AG09309 (cell line): Measurements from ENCODE around the gene PRICKLE1.

Source experiments
- DNase-seq: peaks from one replicate; pipeline ENCODE4 v3.0.0-alpha.2; 2010; ENCODE audit warnings: low read depth
- H3K4me3 ChIP-seq: 2 replicates; pipeline ENCODE4 v1.5.1; 2011; ENCODE audit warnings: mild to moderate bottlenecking, low read depth, low read length, moderate library complexity; ENCODE audit not compliant: control insufficient read depth
- TF ChIP-seq, protein P1 (sequence below): IDR thresholded peaks from 2 replicates; pipeline ENCODE4 v1.5.1; 2011; ENCODE audit warnings: mild to moderate bottlenecking, low read depth, low read length, inconsistent platforms; ENCODE audit not compliant: insufficient read depth, control insufficient read depth; ENCODE audit errors: missing control alignments

PRICKLE1 gene

GRCh38 chr12:42593874-42594273, 4.3 kb upstream of the PRICKLE1 start:
- TF ChIP-seq, protein P1, sequence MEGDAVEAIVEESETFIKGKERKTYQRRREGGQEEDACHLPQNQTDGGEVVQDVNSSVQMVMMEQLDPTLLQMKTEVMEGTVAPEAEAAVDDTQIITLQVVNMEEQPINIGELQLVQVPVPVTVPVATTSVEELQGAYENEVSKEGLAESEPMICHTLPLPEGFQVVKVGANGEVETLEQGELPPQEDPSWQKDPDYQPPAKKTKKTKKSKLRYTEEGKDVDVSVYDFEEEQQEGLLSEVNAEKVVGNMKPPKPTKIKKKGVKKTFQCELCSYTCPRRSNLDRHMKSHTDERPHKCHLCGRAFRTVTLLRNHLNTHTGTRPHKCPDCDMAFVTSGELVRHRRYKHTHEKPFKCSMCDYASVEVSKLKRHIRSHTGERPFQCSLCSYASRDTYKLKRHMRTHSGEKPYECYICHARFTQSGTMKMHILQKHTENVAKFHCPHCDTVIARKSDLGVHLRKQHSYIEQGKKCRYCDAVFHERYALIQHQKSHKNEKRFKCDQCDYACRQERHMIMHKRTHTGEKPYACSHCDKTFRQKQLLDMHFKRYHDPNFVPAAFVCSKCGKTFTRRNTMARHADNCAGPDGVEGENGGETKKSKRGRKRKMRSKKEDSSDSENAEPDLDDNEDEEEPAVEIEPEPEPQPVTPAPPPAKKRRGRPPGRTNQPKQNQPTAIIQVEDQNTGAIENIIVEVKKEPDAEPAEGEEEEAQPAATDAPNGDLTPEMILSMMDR: no peak
- no peak for DNase-seq
- H3K4me3 ChIP-seq: no peak overlapping the region

DNA sequence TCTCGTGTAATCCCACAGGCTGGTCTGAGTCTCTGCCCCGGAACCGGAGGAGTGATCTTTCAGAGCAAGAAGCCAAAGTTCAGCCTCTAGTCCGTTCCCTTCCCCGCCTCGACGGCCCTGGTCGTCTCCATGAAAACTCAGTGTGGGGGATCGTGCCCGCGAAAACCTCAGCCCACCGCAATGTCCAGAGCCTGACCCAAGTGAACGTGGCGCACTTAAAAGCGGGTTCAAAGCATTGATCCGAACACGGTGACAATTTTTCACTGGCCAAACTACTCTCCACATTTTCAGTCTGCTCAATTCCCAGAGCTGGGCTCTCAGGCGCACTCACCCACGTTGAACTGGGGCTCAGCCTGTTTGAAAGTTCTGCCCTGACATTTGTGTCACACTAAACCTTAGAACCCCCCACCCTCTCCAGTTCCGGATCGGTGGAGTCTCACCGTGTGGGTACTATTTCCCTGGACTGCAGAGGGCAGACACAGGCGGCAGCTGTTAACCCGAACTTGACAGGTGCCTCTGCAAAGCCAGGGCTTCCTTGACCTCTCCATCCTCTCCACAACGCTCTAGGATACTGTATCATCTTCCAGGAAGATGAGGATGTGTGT, 886 bp upstream of the PRICKLE1 start:
- no peak for DNase-seq
- H3K4me3 ChIP-seq: peak overlapping the region; percentile 52
- TF ChIP-seq, protein P1: peak; percentile 8

DNA sequence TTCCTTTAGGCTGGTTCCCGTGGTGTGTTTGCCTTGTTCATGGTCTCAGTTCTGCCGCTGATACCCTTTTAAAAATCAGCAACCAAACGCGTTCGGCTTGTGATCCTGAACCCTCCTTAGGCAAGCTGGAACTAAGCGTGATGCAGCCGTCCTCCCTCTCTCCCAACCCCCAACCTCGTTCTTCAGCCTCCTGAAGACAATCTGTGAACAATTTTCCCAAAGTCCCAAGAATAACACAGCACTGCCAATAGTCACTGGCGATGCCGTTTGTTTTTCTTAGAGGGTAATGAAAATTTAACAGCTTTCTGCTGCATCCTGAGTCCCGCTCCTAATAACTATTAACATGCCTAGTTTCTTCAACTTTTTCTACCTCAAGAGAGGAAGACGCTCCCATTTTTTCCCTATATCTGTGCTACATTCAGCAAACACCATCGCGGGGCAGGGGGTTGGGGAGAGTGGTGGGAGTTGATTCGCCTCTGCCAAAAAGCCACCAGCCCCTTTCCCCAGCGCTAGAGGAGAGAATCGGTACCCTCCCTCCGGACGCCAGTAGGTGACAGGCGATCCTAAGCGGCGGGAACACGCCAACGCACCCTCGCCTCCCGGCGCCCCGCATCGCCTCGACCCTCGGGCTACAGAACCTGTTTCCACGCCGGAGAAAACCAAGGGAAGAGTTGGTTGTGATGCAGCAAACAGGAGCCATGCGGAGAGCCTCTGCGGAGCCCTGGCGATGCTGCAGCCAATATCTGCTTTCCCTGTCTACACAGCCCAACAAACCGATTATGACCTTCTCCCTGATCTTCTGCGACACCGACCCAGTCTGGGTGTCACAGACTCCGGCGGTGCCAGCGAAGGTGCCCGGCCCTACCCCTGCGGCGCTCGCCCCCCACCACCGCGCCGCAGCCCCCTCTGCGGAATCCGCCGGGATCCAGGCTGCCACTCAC, 752 bp downstream of the PRICKLE1 start:
- H3K4me3 ChIP-seq: peak overlapping the region; percentile 91
- no peak for DNase-seq
- TF ChIP-seq, protein P1: peak; percentile 74

DNA sequence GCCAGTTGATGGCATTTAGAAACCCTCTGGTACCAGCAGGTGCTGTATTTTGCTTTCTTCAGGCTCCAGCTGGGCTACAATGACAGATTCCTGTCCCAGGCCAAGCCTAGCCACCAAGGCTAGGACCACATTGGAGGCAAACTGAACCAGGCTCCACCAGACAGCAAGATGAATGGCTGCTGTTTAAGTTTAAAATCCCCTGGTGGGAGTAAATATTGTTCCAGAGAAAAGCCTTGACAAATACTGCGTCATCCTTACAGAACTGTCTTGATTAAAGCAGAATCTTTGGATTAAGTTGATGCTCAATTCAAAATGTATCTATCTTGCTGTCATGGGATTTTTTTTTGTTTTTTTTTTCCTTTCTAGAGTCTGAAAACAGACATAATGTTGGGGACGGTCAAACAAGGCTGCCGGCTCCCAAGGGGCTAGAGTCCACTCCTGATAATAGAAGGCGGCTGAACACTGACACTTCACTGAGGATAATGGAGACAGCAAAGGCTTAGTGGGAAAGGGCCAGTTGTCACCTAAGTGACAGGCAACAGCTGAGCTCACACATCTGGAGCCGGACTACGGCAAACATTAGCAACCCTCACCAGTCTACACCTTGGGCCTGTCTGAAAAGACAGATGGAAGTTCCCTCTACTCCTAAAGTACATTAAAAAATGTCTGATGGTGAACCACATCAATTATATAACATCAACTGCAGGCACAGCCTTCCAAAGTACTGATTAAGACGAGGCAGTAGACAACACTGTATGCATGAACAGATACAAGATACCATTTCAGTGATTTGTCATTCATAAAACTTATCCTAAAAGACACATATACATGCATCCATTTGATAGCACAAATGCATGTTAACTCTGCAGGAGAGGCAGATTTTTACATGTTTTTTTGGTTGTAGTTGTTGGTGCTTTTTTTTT, 1.7 kb downstream of the PRICKLE1 start:
- DNase-seq: no peak

DNA sequence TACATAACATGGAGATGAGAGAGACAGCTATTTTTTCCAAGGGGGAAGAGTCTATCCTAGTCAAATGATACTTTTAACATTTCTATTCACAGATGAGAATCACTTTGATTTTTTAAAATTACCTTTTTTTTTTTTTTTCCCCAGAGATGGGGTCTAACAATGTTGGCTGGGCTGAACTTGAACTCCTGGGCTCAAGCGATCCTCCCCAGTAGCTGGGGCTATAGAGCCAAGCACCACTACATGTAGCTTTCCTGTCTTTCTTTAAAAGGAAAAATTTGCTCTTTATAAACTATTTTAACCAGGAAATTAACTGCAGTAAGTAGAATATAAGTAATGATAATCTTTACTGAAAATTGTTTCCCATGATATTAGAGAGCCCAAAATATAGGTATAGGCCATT, 3.3 kb downstream of the PRICKLE1 start:
- no peak for DNase-seq
- TF ChIP-seq, protein P1: peak; percentile 33
- H3K4me3 ChIP-seq: no peak overlapping the region

More for the DNA sequence above, 1.7 kb downstream of the PRICKLE1 start:
- TF ChIP-seq, protein P1: no peak
- H3K4me3 ChIP-seq: peak overlapping the region; percentile 91

- H3K4me3 ChIP-seq: no peak overlapping the region
Measured at GRCh38 chr12:42585841-42586216, 3.7 kb downstream of the PRICKLE1 start.

More at GRCh38 chr12:42585841-42586216, 3.7 kb downstream of the PRICKLE1 start:
- DNase-seq: no peak
- TF ChIP-seq, protein P1: no peak
